ENCODE measurements around the gene CTNNBIP1. TPM values are rescaled to one million over a fixed set of nuclear protein-coding genes. Genes with fewer than 3 reads are reported as not detected.

The CTNNBIP1 gene
- total RNA-seq, 1 experiment from 2014 or later, result 31.3 TPM

DNA sequence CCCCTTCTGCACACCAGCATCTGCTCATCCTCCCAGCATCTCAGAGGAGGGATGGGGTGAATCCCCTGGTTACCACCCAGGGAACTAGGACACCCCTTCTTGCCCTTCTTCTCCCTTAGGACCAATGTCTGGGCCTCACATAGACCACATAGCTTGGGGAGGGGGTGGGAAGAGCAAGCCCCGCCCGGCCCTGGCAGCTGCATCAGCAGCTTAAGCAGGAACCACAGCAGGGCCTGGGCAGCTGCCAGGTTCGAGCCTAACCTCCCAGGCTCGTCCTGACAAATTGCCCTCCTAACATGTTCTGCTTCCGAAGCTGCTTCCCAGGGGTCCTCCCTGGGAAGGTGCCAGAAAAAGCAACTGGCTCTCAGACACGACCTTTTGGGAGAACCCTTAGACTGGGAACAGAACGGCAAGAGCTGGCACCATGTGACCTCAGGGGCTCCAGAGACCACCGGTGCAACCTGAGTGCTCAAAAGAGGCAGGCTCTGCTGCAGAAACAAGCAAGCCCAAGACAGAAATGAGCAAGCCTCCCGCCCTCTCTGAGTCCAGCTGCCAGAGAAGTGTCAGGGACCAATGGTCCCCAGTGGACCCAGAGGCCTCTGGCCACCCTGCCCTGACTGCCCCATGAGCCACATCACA lies 67.9 kb downstream of the CTNNBIP1 start (continued):
- TF ChIP-seq, protein P1, sequence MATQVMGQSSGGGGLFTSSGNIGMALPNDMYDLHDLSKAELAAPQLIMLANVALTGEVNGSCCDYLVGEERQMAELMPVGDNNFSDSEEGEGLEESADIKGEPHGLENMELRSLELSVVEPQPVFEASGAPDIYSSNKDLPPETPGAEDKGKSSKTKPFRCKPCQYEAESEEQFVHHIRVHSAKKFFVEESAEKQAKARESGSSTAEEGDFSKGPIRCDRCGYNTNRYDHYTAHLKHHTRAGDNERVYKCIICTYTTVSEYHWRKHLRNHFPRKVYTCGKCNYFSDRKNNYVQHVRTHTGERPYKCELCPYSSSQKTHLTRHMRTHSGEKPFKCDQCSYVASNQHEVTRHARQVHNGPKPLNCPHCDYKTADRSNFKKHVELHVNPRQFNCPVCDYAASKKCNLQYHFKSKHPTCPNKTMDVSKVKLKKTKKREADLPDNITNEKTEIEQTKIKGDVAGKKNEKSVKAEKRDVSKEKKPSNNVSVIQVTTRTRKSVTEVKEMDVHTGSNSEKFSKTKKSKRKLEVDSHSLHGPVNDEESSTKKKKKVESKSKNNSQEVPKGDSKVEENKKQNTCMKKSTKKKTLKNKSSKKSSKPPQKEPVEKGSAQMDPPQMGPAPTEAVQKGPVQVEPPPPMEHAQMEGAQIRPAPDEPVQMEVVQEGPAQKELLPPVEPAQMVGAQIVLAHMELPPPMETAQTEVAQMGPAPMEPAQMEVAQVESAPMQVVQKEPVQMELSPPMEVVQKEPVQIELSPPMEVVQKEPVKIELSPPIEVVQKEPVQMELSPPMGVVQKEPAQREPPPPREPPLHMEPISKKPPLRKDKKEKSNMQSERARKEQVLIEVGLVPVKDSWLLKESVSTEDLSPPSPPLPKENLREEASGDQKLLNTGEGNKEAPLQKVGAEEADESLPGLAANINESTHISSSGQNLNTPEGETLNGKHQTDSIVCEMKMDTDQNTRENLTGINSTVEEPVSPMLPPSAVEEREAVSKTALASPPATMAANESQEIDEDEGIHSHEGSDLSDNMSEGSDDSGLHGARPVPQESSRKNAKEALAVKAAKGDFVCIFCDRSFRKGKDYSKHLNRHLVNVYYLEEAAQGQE (IDR thresholded peaks at IDR 0.05; ENCODE audit: low read depth), result no peak
- TF ChIP-seq SP1 (IDR thresholded peaks at IDR 0.05; ENCODE audit: low read depth), result no peak
- no peak for TF ChIP-seq ZFX (IDR thresholded peaks at IDR 0.05)
- TF ChIP-seq CBX3 (IDR thresholded peaks at IDR 0.05; ENCODE audit: low read depth), result no peak
- TF ChIP-seq CEBPB (IDR thresholded peaks at IDR 0.05; ENCODE audit: low read depth), result no peak
- TF ChIP-seq, protein P2, sequence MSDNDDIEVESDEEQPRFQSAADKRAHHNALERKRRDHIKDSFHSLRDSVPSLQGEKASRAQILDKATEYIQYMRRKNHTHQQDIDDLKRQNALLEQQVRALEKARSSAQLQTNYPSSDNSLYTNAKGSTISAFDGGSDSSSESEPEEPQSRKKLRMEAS (IDR thresholded peaks at IDR 0.05), result no peak
- no peak for TF ChIP-seq EZH2 (IDR thresholded peaks at IDR 0.05)
- TF ChIP-seq SIN3A (IDR thresholded peaks at IDR 0.05; ENCODE audit: low read depth), result no peak
- no peak for TF ChIP-seq JUND (IDR thresholded peaks at IDR 0.05)

DNA sequence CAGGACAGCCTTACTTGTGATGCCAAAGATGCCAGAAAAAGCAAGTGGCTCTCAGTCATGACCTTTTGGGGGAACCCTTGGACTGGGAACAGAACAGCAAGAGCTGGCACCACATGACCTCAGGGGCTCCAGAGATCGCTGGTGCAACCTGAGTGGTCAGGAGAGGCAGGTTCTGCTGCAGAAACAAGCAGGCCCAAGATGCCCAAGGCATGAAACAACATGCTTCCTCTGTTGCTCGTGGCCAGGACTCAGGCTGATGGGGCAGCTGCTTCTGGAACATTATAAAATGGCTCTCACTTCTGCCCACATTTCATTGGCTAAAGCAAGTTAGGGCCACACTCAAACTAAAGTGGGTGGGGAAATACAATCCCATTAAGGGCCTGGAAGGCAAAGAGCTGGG lies 68.6 kb downstream of the CTNNBIP1 start:
- Histone ChIP-seq H3K4me3 (replicated peaks in 1 of 2; ENCODE audit: low read depth in 1 of 2, low read length in 2 of 2) (no peak overlapping the region), H3K36me3 (ENCODE audit: control insufficient read depth in 1 of 2, insufficient read depth in 2 of 2, low read length in 2 of 2) (no peaks in the 10 kb centered on the region), H3K27me3 (ENCODE audit: insufficient read depth, low read length) (no peaks in the 10 kb centered on the region), H3K9me2 (ENCODE audit: insufficient read depth) (no peaks in the 10 kb centered on the region), H3K9ac (ENCODE audit: low read length) (no peak overlapping the region), H2AFZ (ENCODE audit: low read depth, low read length, poor library complexity, severe bottlenecking) (no peak overlapping the region), H3K27ac (ENCODE audit: low read depth, low read length) (no peak overlapping the region), H4K20me1 (ENCODE audit: insufficient read depth) (no peaks in the 10 kb centered on the region), H3K4me1 (ENCODE audit: control insufficient read depth in 1 of 2, insufficient read depth in 2 of 2, low read length in 2 of 2) (peaks cover 3 to 7% of the 10 kb centered on the region in 2 experiments), H3K9me3 (ENCODE audit: control insufficient read depth in 1 of 2, insufficient read depth in 1 of 2, low read depth in 1 of 2, low read length in 2 of 2) (no peaks in the 10 kb centered on the region; a peak in 1 of 4 replicates), H3K4me2 (ENCODE audit: low read length) (no peak overlapping the region), H3K79me2 (ENCODE audit: insufficient read depth, low read length) (no peaks in the 10 kb centered on the region)
- ATAC-seq, result no peak
- intact Hi-C loops (cut with micrococcal nuclease), result no loop called here
- no peak for DNase-seq (ENCODE audit: low read depth, low spot score)
- CTCF ChIA-PET, result no interaction called here
- no TSS peak for BruUV-seq (replicated peaks)
- POLR2A ChIA-PET, result interaction anchor here (1.4 kb wide), 1 partner anchor 9 kb away, joined by 4 read pairs; no protein-coding TSS in a partner anchor
- RAD21 ChIA-PET (ENCODE audit: low non-redundant PET in 1 of 2, low total read pairs in 2 of 2, uncharacterized antibody in 2 of 2, unreplicated experiment in 2 of 2), result no interaction called here
- no peak for TF ChIP-seq CEBPB (IDR thresholded peaks at IDR 0.05; ENCODE audit: low read depth)
- TF ChIP-seq EZH2phosphoT487 (IDR thresholded peaks at IDR 0.05; ENCODE audit: borderline replicate concordance), result no peak
- TF ChIP-seq ZNF274 (IDR thresholded peaks at IDR 0.05; ENCODE audit: low read depth, low read length), result no peak
- TF ChIP-seq, protein P2 (IDR thresholded peaks at IDR 0.05), result no peak
- no peak for TF ChIP-seq POLR2A (IDR thresholded peaks at IDR 0.05; ENCODE audit: borderline replicate concordance, extremely low read depth, insufficient read depth, insufficient read length)
- no peak for TF ChIP-seq ZFX (IDR thresholded peaks at IDR 0.05)
- TF ChIP-seq, protein P3, sequence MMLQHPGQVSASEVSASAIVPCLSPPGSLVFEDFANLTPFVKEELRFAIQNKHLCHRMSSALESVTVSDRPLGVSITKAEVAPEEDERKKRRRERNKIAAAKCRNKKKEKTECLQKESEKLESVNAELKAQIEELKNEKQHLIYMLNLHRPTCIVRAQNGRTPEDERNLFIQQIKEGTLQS (IDR thresholded peaks at IDR 0.05), result no peak
- no peak for TF ChIP-seq EZH2 (IDR thresholded peaks at IDR 0.05)
- no peak for TF ChIP-seq CBX3 (IDR thresholded peaks at IDR 0.05; ENCODE audit: low read depth)
- TF ChIP-seq SP1 (IDR thresholded peaks at IDR 0.05; ENCODE audit: low read depth), result no peak
- no peak for TF ChIP-seq YY1 (IDR thresholded peaks at IDR 0.05; ENCODE audit: extremely low read depth, insufficient replicate concordance, low read depth, low read length)
- TF ChIP-seq SIN3A (IDR thresholded peaks at IDR 0.05; ENCODE audit: low read depth), result no peak
- TF ChIP-seq, protein P1 (IDR thresholded peaks at IDR 0.05; ENCODE audit: low read depth), result no peak
- TF ChIP-seq FOSL1 (IDR thresholded peaks at IDR 0.05; ENCODE audit: low read depth), result no peak
- TF ChIP-seq RAD21 (IDR thresholded peaks at IDR 0.05; ENCODE audit: low read depth), result no peak

All from HCT116 (cell line).